Smooth muscle cell (in vitro differentiated cells): ENCODE data around the gene ST3GAL4. TPM values are rescaled to one million over a fixed set of nuclear protein-coding genes. Genes with fewer than 3 reads are reported as not detected.
"Not testable (repeated sequence)": the region's sequence is repeated elsewhere in the genome, so short reads cannot be mapped to it uniquely, and the experiment has no call there.

Experiments
- DNase-seq: peaks from one replicate; lab custom pipeline; 2025; ENCODE audit not compliant: unreplicated experiment; lab: John Stamatoyannopoulos, UW
- H2AFZ ChIP-seq: fragments of 200-600 bp; sonication (generic); 2 replicates; pipeline ENCODE4 v1.6.0; 2016; ENCODE audit warnings: antibody characterized with exemption, low read depth, mild to moderate bottlenecking
- H3F3A ChIP-seq: fragments of 200-600 bp; sonication (generic); 2 replicates; pipeline ENCODE4 v1.6.0; 2017; ENCODE audit warnings: antibody characterized with exemption, low read depth
- H3K27ac ChIP-seq: fragments of 200-600 bp; sonication (generic); 2 replicates; pipeline ENCODE4 v1.5.1; 2016; ENCODE audit warnings: low read depth, mild to moderate bottlenecking
- H3K27me3 ChIP-seq: fragments of 200-600 bp; sonication (generic); 2 replicates; pipeline ENCODE4 v1.6.1; 2016; ENCODE audit warnings: low read depth, mild to moderate bottlenecking
- H3K36me3 ChIP-seq: fragments of 200-600 bp; sonication (generic); 2 replicates; pipeline ENCODE4 v1.5.1; 2016; ENCODE audit warnings: low read depth
- H3K4me1 ChIP-seq: fragments of 200-600 bp; sonication (generic); 2 replicates; pipeline ENCODE4 v1.5.1; 2016; ENCODE audit warnings: low read depth
- H3K4me2 ChIP-seq: fragments of 200-600 bp; sonication (generic); 2 replicates; pipeline ENCODE4 v1.6.0; 2016; ENCODE audit warnings: mild to moderate bottlenecking
- H3K4me3 ChIP-seq: fragments of 200-600 bp; sonication (generic); 2 replicates; pipeline ENCODE4 v1.5.1; 2016; ENCODE audit warnings: mild to moderate bottlenecking
- H3K79me2 ChIP-seq: fragments of 200-600 bp; sonication (generic); 2 replicates; pipeline ENCODE4 v1.6.0; 2016; ENCODE audit warnings: low read depth, mild to moderate bottlenecking
- H3K9ac ChIP-seq: fragments of 200-600 bp; sonication (generic); 2 replicates; pipeline ENCODE4 v1.6.0; 2016; ENCODE audit warnings: low read depth
- H3K9me3 ChIP-seq: fragments of 200-600 bp; sonication (generic); replicated peaks from 2 replicates; pipeline ENCODE4 v1.5.1; 2016; ENCODE audit warnings: low read depth
- H4K20me1 ChIP-seq: fragments of 200-600 bp; sonication (generic); 2 replicates; pipeline ENCODE4 v1.6.0; 2016; ENCODE audit warnings: low read depth
- CTCF ChIP-seq: fragments of 200-600 bp; sonication (generic); IDR thresholded peaks from 2 replicates; pipeline ENCODE4 v1.5.1; 2017; ENCODE audit warnings: borderline replicate concordance, mild to moderate bottlenecking, antibody characterized with exemption; ENCODE audit not compliant: insufficient read depth, poor library complexity, severe bottlenecking
- WGBS: methylation state at CpG from one replicate; pipeline ENCODE4 v1.1.7; 2016; ENCODE audit warnings: low lambda C conversion rate; 5-methylcytosine and 5-hydroxymethylcytosine counted together
- polyA plus RNA-seq: library from polyadenylated mRNA; unstranded; fragments of >200 nt; fragmentation: Nextera tagmentation; extraction: Ambion mirVana; gene quantifications from 2 replicates; pipeline ENCODE4 v1.2.1, GENCODE V29; 2016
- total RNA-seq: library from RNA; depleted of rRNA; stranded (reverse); fragments of >200 nt; gene quantifications from 2 replicates; pipeline ENCODE4 v1.2.3, GENCODE V29; 2014

Gene ST3GAL4
- total and polyA plus RNA-seq, 2 experiments from 2014 or later, result 60.3 to 60.9 TPM

- Histone ChIP-seq H3K27me3 (no peaks in the 10 kb centered on the region), H3K9ac (no peak overlapping the region), H3K79me2 (peaks cover 83% of the 10 kb centered on the region), H3F3A (no peaks in the 10 kb centered on the region), H4K20me1 (peaks cover 87% of the 10 kb centered on the region), H3K4me3 (no peak overlapping the region), H2AFZ (no peak overlapping the region), H3K9me3 (no peaks in the 10 kb centered on the region), H3K36me3 (no peaks in the 10 kb centered on the region), H3K4me1 (no peaks in the 10 kb centered on the region), H3K27ac (no peak overlapping the region), H3K4me2 (no peak overlapping the region)
- WGBS, result 96% methylated on average over 7 of the region's 7 CpGs
- no peak for TF ChIP-seq CTCF
- DNase-seq, result no peak
Measured at GRCh38 chr11:126375726-126376125, 20.2 kb downstream of the ST3GAL4 start.

GRCh38 chr11:126378763-126379162 is 23.3 kb downstream of the ST3GAL4 start:
- Histone ChIP-seq H3K4me1 (peaks cover 3% of the 10 kb centered on the region), H3K79me2 (peaks cover 61% of the 10 kb centered on the region), H3K9ac (no peak overlapping the region), H3F3A (no peaks in the 10 kb centered on the region), H2AFZ (no peak overlapping the region), H3K27ac (no peak overlapping the region), H3K27me3 (no peaks in the 10 kb centered on the region), H3K4me3 (no peak overlapping the region), H3K4me2 (no peak overlapping the region), H3K9me3 (no peaks in the 10 kb centered on the region), H3K36me3 (no peaks in the 10 kb centered on the region), H4K20me1 (peaks cover 71% of the 10 kb centered on the region)
- 90% methylated on average over 4 of the region's 4 CpGs for WGBS
- DNase-seq, result no peak
- no peak for TF ChIP-seq CTCF

- H3K4me3 ChIP-seq, result no peak overlapping the region
- DNase-seq, result no peak
- WGBS, result 92% methylated on average over 4 of the region's 4 CpGs
- no peak for TF ChIP-seq CTCF
- no peak overlapping the region for H3K9ac ChIP-seq
- H3K27ac ChIP-seq, result no peak overlapping the region
- H4K20me1 ChIP-seq, result peaks cover 77% of the 10 kb centered on the region
- no peaks in the 10 kb centered on the region for H3F3A ChIP-seq
- no peaks in the 10 kb centered on the region for H3K36me3 ChIP-seq
- H3K27me3 ChIP-seq, result no peaks in the 10 kb centered on the region
- no peaks in the 10 kb centered on the region for H3K9me3 ChIP-seq
- no peak overlapping the region for H3K4me2 ChIP-seq
- peaks cover 67% of the 10 kb centered on the region for H3K79me2 ChIP-seq
- H3K4me1 ChIP-seq, result peaks cover 3% of the 10 kb centered on the region
- H2AFZ ChIP-seq, result no peak overlapping the region
Measured at GRCh38 chr11:126380909-126381308, 25.4 kb downstream of the ST3GAL4 start.

GRCh38 chr11:126381960-126382359 is 26.5 kb downstream of the ST3GAL4 start:
- not testable (repeated sequence) for H3K4me1 ChIP-seq, H3K4me3 ChIP-seq, H3K9me3 ChIP-seq, H2AFZ ChIP-seq, H3K36me3 ChIP-seq, H3K9ac ChIP-seq, H3K4me2 ChIP-seq, H3K27ac ChIP-seq, DNase-seq, H3F3A ChIP-seq, H3K27me3 ChIP-seq
- Histone ChIP-seq H4K20me1 (peaks cover 77% of the 10 kb centered on the region), H3K79me2 (peaks cover 62% of the 10 kb centered on the region)
- 100% methylated on average over 1 of the region's 10 CpGs for WGBS

- not testable (repeated sequence) for H3K4me3 ChIP-seq, H3K36me3 ChIP-seq, H3F3A ChIP-seq, DNase-seq, H2AFZ ChIP-seq, H3K4me2 ChIP-seq, H3K27ac ChIP-seq, H3K4me1 ChIP-seq, H3K9ac ChIP-seq, H3K9me3 ChIP-seq, H3K27me3 ChIP-seq
- 81% methylated on average over 4 of the region's 4 CpGs for WGBS
- peaks cover 61% of the 10 kb centered on the region for H3K79me2 ChIP-seq
- peaks cover 77% of the 10 kb centered on the region for H4K20me1 ChIP-seq
Measured at GRCh38 chr11:126382641-126383040, 27.2 kb downstream of the ST3GAL4 start.
